Esophagus squamous epithelium (tissue), 5 donors: ENCODE results near the gene MVB12B. TPM values are rescaled to one million over a fixed set of nuclear protein-coding genes. Genes with fewer than 3 reads are reported as not detected.

Experiments used
- DNase-seq: peaks from one replicate; lab custom pipeline; 2025; lab: John Stamatoyannopoulos, UW
- H3K27ac ChIP-seq, 4 donors: fragments of 200-600 bp; sonication (generic); one replicate each; pipeline ENCODE4 v1.5.1; 2016 to 2019; ENCODE audit warnings: mild to moderate bottlenecking in 1 of 4
- H3K27me3 ChIP-seq, 4 donors: fragments of 200-600 bp; sonication (generic); 1 replicate in 3 of 4; 2 replicates in 1 of 4; pipeline versions ENCODE4 v1.5.1 to v1.6.0; 2017 to 2021; ENCODE audit warnings: antibody characterized with exemption in 1 of 4
- H3K36me3 ChIP-seq, 3 donors: fragments of 200-600 bp; sonication (generic); one replicate each; pipeline ENCODE4 v1.5.1; 2016 to 2019
- H3K4me1 ChIP-seq, 3 donors: fragments of 200-600 bp; sonication (generic); one replicate each; pipeline ENCODE4 v1.5.1; 2017 to 2019
- H3K4me3 ChIP-seq, 4 donors: fragments of 200-600 bp; sonication (generic); 1 replicate in 3 of 4; 2 replicates in 1 of 4; pipeline ENCODE4 v1.5.1; 2016 to 2019; ENCODE audit warnings: mild to moderate bottlenecking in 2 of 4, moderate library complexity in 1 of 4
- H3K9me3 ChIP-seq, 3 donors: fragments of 200-600 bp; sonication (generic); one replicate each; pipeline ENCODE4 v1.5.1; 2016 to 2019
- POLR2A ChIP-seq, 4 donors: fragments of 450-650 bp; IDR thresholded peaks; one replicate each; pipeline ENCODE4 v1.6.1; 2017; ENCODE audit warnings: antibody characterized with exemption in 4 of 4, mild to moderate bottlenecking in 4 of 4, moderate library complexity in 3 of 4
- WGBS, 2 donors: methylation state at CpG; one replicate each; pipeline ENCODE4 v1.1.5; 2018; 5-methylcytosine and 5-hydroxymethylcytosine counted together
- intact Hi-C: fragments of 100-400 bp; cut with DNase I; formaldehyde crosslinking; loops from one replicate; pipeline ENCODE4 v1.15.0; 2022
- total RNA-seq, 4 donors: library from RNA; depleted of rRNA; stranded (reverse); fragments of >200 nt; gene quantifications; one replicate each; pipeline ENCODE4 v1.1.0, GENCODE V29; 2016
- TF ChIP-seq, protein P1 (sequence below), 6 experiments: fragments of 450-650 bp in 4 of 6; fragments of 200-600 bp in 2 of 6; sonication (generic) in 2 of 6; IDR thresholded peaks; one replicate each; pipeline ENCODE4 v1.5.1; 2016 to 2019; ENCODE audit warnings: antibody characterized with exemption in 6 of 6, mild to moderate bottlenecking in 4 of 6, moderate library complexity in 4 of 6
- donor health status: DM: yes; HTN: yes; CAD: no.

The MVB12B gene
- total RNA-seq, 4 donors from 2014 or later: 3.2 to 13.2 (median 5.3) TPM

DNA sequence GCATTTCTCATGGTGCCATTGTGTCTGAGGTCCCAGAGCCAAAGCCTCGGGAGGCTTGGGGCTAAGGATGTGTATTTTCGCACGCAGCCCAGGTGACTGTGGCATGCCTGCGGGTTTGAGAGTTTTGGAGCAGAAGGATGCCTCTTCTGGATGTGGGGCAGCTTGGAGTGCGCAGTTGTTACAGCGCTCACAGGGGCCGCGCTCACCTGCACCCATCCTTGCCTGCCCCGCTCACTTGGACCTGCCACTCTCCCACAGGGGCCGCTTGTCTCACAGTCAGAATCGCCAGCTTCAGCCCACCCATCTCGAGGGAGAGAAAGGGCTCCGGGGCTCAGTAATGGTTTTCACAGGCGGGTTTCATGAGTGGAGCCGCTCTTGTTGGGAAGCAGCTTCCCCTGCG, 132.9 kb downstream of the MVB12B start:
- H3K9me3 ChIP-seq: no peaks in the 10 kb centered on the region
- WGBS, 2 donors: 60 to 91% methylated on average over 1 to 7 of the region's 16 CpGs
- H3K4me1 ChIP-seq: peaks cover 0 to 5% (median 0%) of the 10 kb centered on the region in 3 donors
- H3K27me3 ChIP-seq: no peaks in the 10 kb centered on the region
- no peak overlapping the region for H3K27ac ChIP-seq
- no peak for TF ChIP-seq POLR2A (IDR thresholded peaks at IDR 0.05)
- TF ChIP-seq, protein P1, sequence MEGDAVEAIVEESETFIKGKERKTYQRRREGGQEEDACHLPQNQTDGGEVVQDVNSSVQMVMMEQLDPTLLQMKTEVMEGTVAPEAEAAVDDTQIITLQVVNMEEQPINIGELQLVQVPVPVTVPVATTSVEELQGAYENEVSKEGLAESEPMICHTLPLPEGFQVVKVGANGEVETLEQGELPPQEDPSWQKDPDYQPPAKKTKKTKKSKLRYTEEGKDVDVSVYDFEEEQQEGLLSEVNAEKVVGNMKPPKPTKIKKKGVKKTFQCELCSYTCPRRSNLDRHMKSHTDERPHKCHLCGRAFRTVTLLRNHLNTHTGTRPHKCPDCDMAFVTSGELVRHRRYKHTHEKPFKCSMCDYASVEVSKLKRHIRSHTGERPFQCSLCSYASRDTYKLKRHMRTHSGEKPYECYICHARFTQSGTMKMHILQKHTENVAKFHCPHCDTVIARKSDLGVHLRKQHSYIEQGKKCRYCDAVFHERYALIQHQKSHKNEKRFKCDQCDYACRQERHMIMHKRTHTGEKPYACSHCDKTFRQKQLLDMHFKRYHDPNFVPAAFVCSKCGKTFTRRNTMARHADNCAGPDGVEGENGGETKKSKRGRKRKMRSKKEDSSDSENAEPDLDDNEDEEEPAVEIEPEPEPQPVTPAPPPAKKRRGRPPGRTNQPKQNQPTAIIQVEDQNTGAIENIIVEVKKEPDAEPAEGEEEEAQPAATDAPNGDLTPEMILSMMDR (IDR thresholded peaks at IDR 0.05): no peak
- DNase-seq: no peak
- intact Hi-C loops: no loop called here
- peaks cover 0 to 31% (median 0%) of the 10 kb centered on the region in 3 donors for H3K36me3 ChIP-seq
- H3K4me3 ChIP-seq: no peak overlapping the region

DNA sequence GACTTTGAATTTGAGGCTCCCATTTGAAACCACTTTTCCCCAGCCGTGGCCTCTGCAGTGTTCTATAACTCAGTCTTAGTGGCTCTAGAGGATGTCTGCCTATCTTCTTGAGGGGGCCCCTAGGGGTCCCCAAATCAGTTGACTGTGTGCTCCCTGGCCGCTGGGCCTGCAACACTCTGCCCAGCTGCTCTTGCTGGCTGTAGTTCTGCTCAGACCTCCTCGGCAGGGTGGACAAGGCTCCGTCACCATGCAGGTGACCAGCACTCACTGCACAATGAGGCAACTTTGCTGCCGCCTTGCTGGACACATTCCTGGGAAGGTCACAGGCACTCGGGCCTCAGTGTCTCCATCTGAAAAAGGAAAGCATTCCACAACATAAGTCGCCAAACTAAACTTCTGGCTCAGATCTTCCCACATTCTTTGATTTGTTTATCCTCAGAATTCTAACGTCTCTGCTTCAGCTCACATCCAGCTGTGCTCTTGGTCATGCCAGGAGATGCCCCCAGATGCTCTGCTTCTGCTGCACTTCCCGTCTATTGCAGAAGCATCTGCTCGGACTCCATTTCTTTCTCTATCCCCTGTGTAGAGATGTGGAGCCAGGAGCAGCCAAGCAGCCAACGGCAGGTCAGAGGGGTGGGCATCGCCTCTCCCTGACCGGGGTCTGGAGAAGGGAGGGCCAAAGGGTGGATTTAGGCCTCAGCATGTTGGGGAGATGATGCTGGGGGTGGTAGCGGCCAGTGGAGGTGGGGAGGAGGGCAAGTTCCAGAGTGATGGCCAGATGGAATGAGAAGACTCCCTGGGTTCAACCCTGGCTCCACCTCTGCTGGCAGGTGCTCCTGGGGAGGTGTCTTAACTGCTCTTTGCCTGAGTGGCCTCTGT, 133.6 kb downstream of the MVB12B start:
- Histone ChIP-seq H3K9me3 (no peaks in the 10 kb centered on the region), H3K4me3 (no peak overlapping the region), H3K4me1 (peaks cover 0 to 5% (median 0%) of the 10 kb centered on the region in 3 donors), H3K27me3 (no peaks in the 10 kb centered on the region), H3K27ac (no peak overlapping the region), H3K36me3 (peaks cover 0 to 25% (median 0%) of the 10 kb centered on the region in 3 donors)
- DNase-seq: no peak
- 65 to 86% methylated on average over 7 to 10 of the region's 14 CpGs for WGBS, 2 donors
- intact Hi-C loops: no loop called here
- TF ChIP-seq, protein P1 (IDR thresholded peaks at IDR 0.05): no peak
- TF ChIP-seq POLR2A (IDR thresholded peaks at IDR 0.05): no peak

DNA sequence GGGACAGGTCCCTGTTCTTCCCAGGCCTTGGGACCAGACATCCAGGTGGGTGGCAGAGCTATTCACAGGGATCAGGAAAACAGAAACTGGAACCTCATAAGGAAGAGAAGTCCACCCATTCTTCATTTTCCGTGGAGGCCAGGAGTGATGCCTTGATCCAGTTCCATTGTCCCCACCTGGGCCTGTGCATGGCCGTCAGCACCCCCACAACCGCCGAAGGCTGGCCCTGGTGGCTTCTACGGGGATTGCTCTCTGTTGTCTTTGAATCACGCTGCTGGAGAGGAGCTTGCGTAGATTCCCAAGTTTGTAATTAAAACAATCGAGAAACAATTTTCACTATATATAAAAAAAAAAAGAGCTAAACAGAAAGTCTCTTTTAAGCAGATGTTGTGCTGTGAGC, 134.4 kb downstream of the MVB12B start:
- WGBS, 2 donors: 93 to 100% methylated on average over 5 to 8 of the region's 8 CpGs
- Histone ChIP-seq H3K36me3 (peaks cover 0 to 22% (median 0%) of the 10 kb centered on the region in 3 donors), H3K4me3 (no peak overlapping the region), H3K27ac (no peak overlapping the region), H3K4me1 (peaks cover 0 to 5% (median 0%) of the 10 kb centered on the region in 3 donors), H3K9me3 (no peaks in the 10 kb centered on the region), H3K27me3 (no peaks in the 10 kb centered on the region)
- intact Hi-C loops: no loop called here
- TF ChIP-seq, protein P1 (IDR thresholded peaks at IDR 0.05): no peak
- no peak for TF ChIP-seq POLR2A (IDR thresholded peaks at IDR 0.05)
- DNase-seq: no peak

DNA sequence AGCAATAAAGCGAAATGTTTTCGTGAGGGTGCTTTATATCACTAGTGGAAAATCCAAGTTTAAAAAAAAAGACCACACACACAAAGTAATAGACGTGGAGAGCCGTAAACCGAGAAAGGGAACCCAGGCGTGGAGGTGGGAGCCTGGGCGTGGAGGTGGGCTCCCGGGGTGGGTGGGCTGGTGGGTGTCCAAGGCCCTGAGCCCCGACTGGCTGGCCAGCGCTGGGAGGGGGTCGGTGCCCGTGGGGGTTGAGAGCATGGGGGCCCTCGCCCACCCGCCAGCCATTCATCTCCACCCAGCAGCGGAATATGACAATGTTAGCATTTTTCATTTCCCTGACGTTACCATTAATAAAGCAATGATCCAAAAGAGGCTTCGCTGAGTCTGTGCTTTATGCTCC, 135.0 kb downstream of the MVB12B start:
- Histone ChIP-seq H3K9me3 (no peaks in the 10 kb centered on the region), H3K4me1 (peaks cover 0 to 2% (median 0%) of the 10 kb centered on the region in 3 donors), H3K36me3 (peaks cover 0 to 18% (median 0%) of the 10 kb centered on the region in 3 donors), H3K27ac (no peak overlapping the region), H3K4me3 (no peak overlapping the region), H3K27me3 (no peaks in the 10 kb centered on the region)
- WGBS, 2 donors: 92 to 97% methylated on average over 9 to 12 of the region's 17 CpGs
- DNase-seq: no peak
- no peak for TF ChIP-seq POLR2A (IDR thresholded peaks at IDR 0.05)
- TF ChIP-seq, protein P1 (IDR thresholded peaks at IDR 0.05): no peak
- intact Hi-C loops: no loop called here

DNA sequence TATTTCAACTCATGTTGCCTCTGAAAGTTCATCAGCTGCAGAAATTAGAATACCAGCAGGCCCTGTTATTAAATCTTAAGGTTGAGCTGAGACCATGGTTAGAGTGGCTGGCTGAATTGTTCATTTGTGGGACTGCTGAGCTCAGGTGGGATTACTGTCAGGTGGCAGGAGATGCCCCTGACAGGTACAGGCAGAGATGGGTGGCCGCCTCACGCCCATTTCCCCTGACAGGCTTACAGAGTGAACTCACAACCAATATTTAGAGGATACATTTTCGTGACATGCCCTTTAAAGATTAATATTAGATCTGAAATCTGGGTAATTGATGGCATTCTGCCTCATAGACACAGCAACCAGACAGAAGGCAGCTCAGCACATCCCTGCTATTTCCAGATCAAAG, 136.0 kb downstream of the MVB12B start:
- H3K27me3 ChIP-seq: no peaks in the 10 kb centered on the region
- DNase-seq: no peak
- H3K9me3 ChIP-seq: no peaks in the 10 kb centered on the region
- H3K36me3 ChIP-seq: peaks cover 0 to 14% (median 0%) of the 10 kb centered on the region in 3 donors
- TF ChIP-seq, protein P1 (IDR thresholded peaks at IDR 0.05): no peak
- TF ChIP-seq POLR2A (IDR thresholded peaks at IDR 0.05): no peak
- 92 to 100% methylated on average over 1 to 3 of the region's 3 CpGs for WGBS, 2 donors
- no peak overlapping the region for H3K27ac ChIP-seq
- no peaks in the 10 kb centered on the region for H3K4me1 ChIP-seq
- intact Hi-C loops: no loop called here
- H3K4me3 ChIP-seq: no peak overlapping the region
